ENCODE measurements around the gene YPEL3.

- TF ChIP-seq EP300 (IDR thresholded peaks at IDR 0.05; ENCODE audit: low read depth) (no peak), CTCF (IDR thresholded peaks at IDR 0.05) (peak in 2 of 5 experiments; percentile 11 to 29), POLR2A (IDR thresholded peaks at IDR 0.05) (peak; percentile 99)
Measured at GRCh38 chr16:30065102-30065942, 30.7 kb downstream of the YPEL3 start, which contains the start of gene ALDOA.

All from transverse colon (tissue), 3 donors.